GM12801 (cell line): ENCODE results near the gene PHF10.

Source experiments
- TF ChIP-seq, protein P1 (sequence below): IDR thresholded peaks from one replicate; pipeline ENCODE4 v1.5.1; 2011; ENCODE audit warnings: control low read depth; ENCODE audit not compliant: insufficient read length; ENCODE audit errors: extremely low read depth

The PHF10 gene

GRCh38 chr6:169751242-169752073 is 27.2 kb upstream of the PHF10 start, which contains the start of the genes DYNLT2 and ERMARD:
Gene DYNLT2, minus strand, starts transcription at chr6:169751572. Its CDS starts 114 bp downstream, at chr6:169751458.
Gene ERMARD, plus strand, starts transcription at chr6:169751622. Its CDS starts 36 bp downstream, at chr6:169751658.
- TF ChIP-seq, protein P1, sequence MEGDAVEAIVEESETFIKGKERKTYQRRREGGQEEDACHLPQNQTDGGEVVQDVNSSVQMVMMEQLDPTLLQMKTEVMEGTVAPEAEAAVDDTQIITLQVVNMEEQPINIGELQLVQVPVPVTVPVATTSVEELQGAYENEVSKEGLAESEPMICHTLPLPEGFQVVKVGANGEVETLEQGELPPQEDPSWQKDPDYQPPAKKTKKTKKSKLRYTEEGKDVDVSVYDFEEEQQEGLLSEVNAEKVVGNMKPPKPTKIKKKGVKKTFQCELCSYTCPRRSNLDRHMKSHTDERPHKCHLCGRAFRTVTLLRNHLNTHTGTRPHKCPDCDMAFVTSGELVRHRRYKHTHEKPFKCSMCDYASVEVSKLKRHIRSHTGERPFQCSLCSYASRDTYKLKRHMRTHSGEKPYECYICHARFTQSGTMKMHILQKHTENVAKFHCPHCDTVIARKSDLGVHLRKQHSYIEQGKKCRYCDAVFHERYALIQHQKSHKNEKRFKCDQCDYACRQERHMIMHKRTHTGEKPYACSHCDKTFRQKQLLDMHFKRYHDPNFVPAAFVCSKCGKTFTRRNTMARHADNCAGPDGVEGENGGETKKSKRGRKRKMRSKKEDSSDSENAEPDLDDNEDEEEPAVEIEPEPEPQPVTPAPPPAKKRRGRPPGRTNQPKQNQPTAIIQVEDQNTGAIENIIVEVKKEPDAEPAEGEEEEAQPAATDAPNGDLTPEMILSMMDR = no peak

GRCh38 chr6:169746556-169746955 is 22.3 kb upstream of the PHF10 start:
- TF ChIP-seq, protein P1 = no peak

GRCh38 chr6:169745405-169745804 is 21.1 kb upstream of the PHF10 start:
- TF ChIP-seq, protein P1 = no peak

GRCh38 chr6:169741344-169741743 is 17.0 kb upstream of the PHF10 start:
- TF ChIP-seq, protein P1 = no peak

GRCh38 chr6:169738976-169739529 is 14.8 kb upstream of the PHF10 start:
- TF ChIP-seq, protein P1 = no peak

DNA sequence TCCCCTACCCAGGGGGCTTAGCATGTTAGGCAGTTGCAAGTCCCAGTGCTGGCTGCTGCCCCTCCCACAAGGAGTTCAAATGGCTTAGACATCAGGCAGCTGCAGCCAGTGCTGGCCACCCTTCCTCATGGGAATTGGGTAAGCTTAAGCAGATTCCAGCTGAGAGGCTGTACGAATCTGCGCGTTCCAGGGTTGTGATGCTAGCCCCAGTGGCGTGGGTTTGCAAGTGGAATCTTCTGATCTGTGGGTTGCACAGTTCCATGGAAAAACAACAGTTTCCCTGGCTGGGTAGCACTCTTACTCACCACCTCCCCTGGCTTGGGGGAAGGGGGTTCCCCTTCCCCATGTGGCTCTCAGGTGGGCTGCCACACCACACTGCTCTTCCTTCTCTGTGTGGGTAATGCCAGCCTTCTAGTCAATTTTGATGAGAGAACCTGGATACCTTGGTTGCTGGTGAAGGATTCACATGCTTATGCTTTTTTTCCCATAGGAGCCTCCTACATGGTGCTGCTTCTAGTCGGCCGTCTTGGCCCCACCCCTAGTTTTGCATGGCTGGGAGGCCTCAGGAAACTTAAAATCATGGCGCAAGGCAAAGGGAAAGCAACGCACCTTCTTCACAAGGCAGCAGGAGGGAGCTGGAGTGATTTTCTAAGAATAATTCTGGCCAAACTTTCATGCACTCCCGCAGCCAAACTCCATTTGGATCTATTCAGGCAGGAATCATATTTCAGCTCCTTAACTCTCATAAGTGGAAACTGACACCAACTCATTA is 14.1 kb upstream of the PHF10 start:
- TF ChIP-seq, protein P1 = no peak

GRCh38 chr6:169729961-169730360 is 5.7 kb upstream of the PHF10 start:
- TF ChIP-seq, protein P1 = no peak
